ENCODE data around the gene PIGB.
"Not testable (repeated sequence)": the region's sequence is repeated elsewhere in the genome, so short reads cannot be mapped to it uniquely, and the experiment has no call there.

PIGB gene

GRCh38 chr15:55383687-55384086 lies 64.7 kb downstream of the PIGB start:
- DNase-seq, result no peak

GRCh38 chr15:55387027-55387426 lies 68.0 kb downstream of the PIGB start:
- DNase-seq, result no peak

- no peak for DNase-seq
Measured at GRCh38 chr15:55389264-55389607, 70.2 kb downstream of the PIGB start.

- no peak for DNase-seq
Measured at GRCh38 chr15:55394694-55395093, 75.7 kb downstream of the PIGB start.

GRCh38 chr15:55398243-55398642 lies 79.2 kb downstream of the PIGB start:
- DNase-seq, result no peak

GRCh38 chr15:55400050-55400449 lies 81.0 kb downstream of the PIGB start:
- DNase-seq, result not testable (repeated sequence)

GRCh38 chr15:55401786-55402246 lies 82.8 kb downstream of the PIGB start:
- DNase-seq, result no peak

GRCh38 chr15:55402707-55403106 lies 83.7 kb downstream of the PIGB start:
- DNase-seq, result no peak

GRCh38 chr15:55403531-55403930 lies 84.5 kb downstream of the PIGB start:
- DNase-seq, result no peak

Data from activated effector memory CD4-positive, alpha-beta T cell treated with Interleukin-2 at 50 U/mL for 16 hours (primary cell).